ENCODE data around the gene AGBL1.

GRCh38 chr15:86591158-86591557 lies 511.5 kb downstream of the AGBL1 start:
- TF ChIP-seq CTCF (IDR thresholded peaks at IDR 0.05) (no peak), EZH2 (IDR thresholded peaks at IDR 0.05) (no peak)

Data from neural progenitor cell (in vitro differentiated cells).